H9 (cell line): ENCODE data around the gene IQCC. TPM values are rescaled to one million over a fixed set of nuclear protein-coding genes. Genes with fewer than 3 reads are reported as not detected.

Experiments used
- DNase-seq: peaks from one replicate; pipeline ENCODE4 v3.0.0-alpha.2; 2017
- H2AFZ ChIP-seq: one replicate; pipeline ENCODE4 v1.6.1; 2013; ENCODE audit warnings: mild to moderate bottlenecking, low read length, control low read depth, moderate library complexity
- H2AK5ac ChIP-seq: 2 replicates; pipeline ENCODE4 v1.6.1; 2013; ENCODE audit warnings: low read length, control low read depth, mixed read lengths; ENCODE audit not compliant: insufficient read length
- H2BK120ac ChIP-seq: one replicate; pipeline ENCODE4 v1.6.1; 2013; ENCODE audit warnings: low read depth, mild to moderate bottlenecking, low read length, control low read depth, inconsistent platforms; ENCODE audit not compliant: poor library complexity, severe bottlenecking
- H2BK12ac ChIP-seq: 2 replicates; pipeline ENCODE4 v1.6.1; 2013; ENCODE audit warnings: low read length, control low read depth, mixed read lengths, low read depth; ENCODE audit not compliant: insufficient read length
- H2BK15ac ChIP-seq: 2 replicates; pipeline ENCODE4 v1.6.1; 2013; ENCODE audit warnings: low read depth, low read length, control low read depth
- H2BK20ac ChIP-seq: one replicate; pipeline ENCODE4 v1.6.1; 2013; ENCODE audit warnings: low read depth, mild to moderate bottlenecking, low read length, control low read depth, inconsistent platforms; ENCODE audit not compliant: poor library complexity, severe bottlenecking
- H2BK5ac ChIP-seq: 2 replicates; pipeline ENCODE4 v1.6.1; 2013; ENCODE audit warnings: low read length, control low read depth, mixed read lengths; ENCODE audit not compliant: insufficient read length
- H3K14ac ChIP-seq: 2 replicates; pipeline ENCODE4 v1.6.1; 2013; ENCODE audit warnings: low read length, control low read depth; ENCODE audit not compliant: insufficient read depth
- H3K18ac ChIP-seq: 2 replicates; pipeline ENCODE4 v1.6.1; 2013; ENCODE audit warnings: low read depth, mild to moderate bottlenecking, mixed read lengths, low read length, control low read depth; ENCODE audit not compliant: insufficient read length
- H3K23ac ChIP-seq: 2 replicates; pipeline ENCODE4 v1.6.1; 2013; ENCODE audit warnings: low read length, control low read depth, mixed read lengths, low read depth; ENCODE audit not compliant: insufficient read length
- H3K23me2 ChIP-seq: 2 replicates; pipeline ENCODE4 v1.6.1; 2013; ENCODE audit warnings: low read depth, mild to moderate bottlenecking, mixed read lengths, low read length, control low read depth; ENCODE audit not compliant: insufficient read length, poor library complexity, severe bottlenecking
- H3K27ac ChIP-seq: 2 replicates; pipeline ENCODE4 v1.5.1; 2013; ENCODE audit warnings: low read length, control low read depth, mixed read lengths, low read depth; ENCODE audit not compliant: insufficient read length
- H3K27me3 ChIP-seq: 2 replicates; pipeline ENCODE4 v1.6.1; 2013; ENCODE audit warnings: low read length, control low read depth, inconsistent platforms; ENCODE audit not compliant: insufficient read depth
- H3K4ac ChIP-seq: 2 replicates; pipeline ENCODE4 v1.6.1; 2013; ENCODE audit warnings: low read depth, mild to moderate bottlenecking, control low read depth, inconsistent platforms, low read length, moderate library complexity
- H3K4me1 ChIP-seq: 2 replicates; pipeline ENCODE4 v1.6.1; 2013; ENCODE audit warnings: low read length, control low read depth, inconsistent platforms; ENCODE audit not compliant: insufficient read depth
- H3K4me2 ChIP-seq: 2 replicates; pipeline ENCODE4 v1.6.1; 2013; ENCODE audit warnings: low read length, control low read depth, mixed read lengths; ENCODE audit not compliant: insufficient read length, insufficient read depth
- H3K56ac ChIP-seq: 2 replicates; pipeline ENCODE4 v1.6.1; 2013; ENCODE audit warnings: low read depth, mild to moderate bottlenecking, mixed read lengths, low read length, control low read depth; ENCODE audit not compliant: insufficient read length
- H3K79me1 ChIP-seq: 2 replicates; pipeline ENCODE4 v1.6.1; 2013; ENCODE audit warnings: low read depth, mild to moderate bottlenecking, moderate library complexity, low read length, control low read depth, inconsistent platforms; ENCODE audit not compliant: insufficient read depth, poor library complexity, severe bottlenecking
- H3K79me2 ChIP-seq: 2 replicates; pipeline ENCODE4 v1.6.1; 2013; ENCODE audit warnings: low read length, control low read depth, inconsistent platforms; ENCODE audit not compliant: insufficient read depth
- H3K9ac ChIP-seq: 2 replicates; pipeline ENCODE4 v1.6.1; 2013; ENCODE audit warnings: low read length, control low read depth, mixed read lengths; ENCODE audit not compliant: insufficient read length; ENCODE audit errors: extremely low read depth
- H3K9me3 ChIP-seq: one replicate; pipeline ENCODE4 v1.6.1; 2013; ENCODE audit warnings: low read depth, low read length, inconsistent platforms; ENCODE audit not compliant: control insufficient read depth
- H3T11ph ChIP-seq: one replicate; pipeline ENCODE4 v1.6.1; 2013; ENCODE audit warnings: mild to moderate bottlenecking, low read length, control low read depth, inconsistent platforms
- H4K20me1 ChIP-seq: one replicate; pipeline ENCODE4 v1.6.1; 2013; ENCODE audit not compliant: control insufficient read depth, insufficient read length, insufficient read depth
- H4K5ac ChIP-seq: 2 replicates; pipeline ENCODE4 v1.6.1; 2013; ENCODE audit warnings: low read depth, mild to moderate bottlenecking, mixed read lengths, low read length, control low read depth; ENCODE audit not compliant: insufficient read length
- H4K8ac ChIP-seq: replicated peaks from 2 replicates; pipeline ENCODE4 v1.6.1; 2013; ENCODE audit warnings: low read length, control low read depth, mixed read lengths, low read depth; ENCODE audit not compliant: insufficient read length
- H4K91ac ChIP-seq: 2 replicates; pipeline ENCODE4 v1.6.1; 2013; ENCODE audit warnings: low read depth, mild to moderate bottlenecking, moderate library complexity, mixed read lengths, low read length, control low read depth; ENCODE audit not compliant: insufficient read length
- H3K27ac Mint-ChIP-seq, 3 experiments: 2 replicates in 2 of 3; 3 replicates in 1 of 3; pipeline ENCODE4 v1.8.0; 2020 to 2021; ENCODE audit warnings: mixed read lengths in 3 of 3, mild to moderate bottlenecking in 1 of 3, moderate library complexity in 1 of 3
- H3K27me3 Mint-ChIP-seq: 2 replicates; pipeline ENCODE4 v1.8.0; 2021; ENCODE audit warnings: low read depth, mild to moderate bottlenecking, moderate library complexity, mixed read lengths
- H3K36me3 Mint-ChIP-seq, 3 experiments: 2 replicates in 2 of 3; 3 replicates in 1 of 3; pipeline ENCODE4 v1.8.0; 2020 to 2021; ENCODE audit warnings: low read depth in 3 of 3, mixed read lengths in 3 of 3; ENCODE audit not compliant: insufficient read depth in 1 of 3
- H3K4me1 Mint-ChIP-seq, 2 experiments: 2 replicates each; pipeline ENCODE4 v1.8.0; 2020; ENCODE audit warnings: mixed read lengths in 2 of 2
- H3K4me3 Mint-ChIP-seq, 2 experiments: 2 replicates in 1 of 2; 3 replicates in 1 of 2; pipeline ENCODE4 v1.8.0; 2020 to 2021; ENCODE audit warnings: mild to moderate bottlenecking in 2 of 2, mixed read lengths in 2 of 2, moderate library complexity in 1 of 2
- H3K9me3 Mint-ChIP-seq, 2 experiments: 2 replicates in 1 of 2; 3 replicates in 1 of 2; pipeline ENCODE4 v1.8.0; 2020; ENCODE audit warnings: mild to moderate bottlenecking in 2 of 2, mixed read lengths in 2 of 2, moderate library complexity in 1 of 2
- WGBS: extraction: QIAGEN DNeasy Blood & Tissue Kit; methylation state at CpG from one replicate; pipeline ENCODE4 v1.1.7; 2013; ENCODE audit warnings: missing lambda C conversion rate, low lambda C conversion rate, mixed read lengths; ENCODE audit not compliant: insufficient read length; ENCODE audit errors: extremely low coverage; 5-methylcytosine and 5-hydroxymethylcytosine counted together
- total RNA-seq: library from RNA; stranded (reverse); gene quantifications from 2 replicates; pipeline ENCODE4 v1.2.1, GENCODE V29; 2021
- TF ChIP-seq, protein P1 (sequence below): fragments of 200-600 bp; sonication (generic); conservative IDR thresholded peaks from 3 replicates; pipeline ENCODE4 v1.8.0; 2021; ENCODE audit warnings: antibody characterized with exemption, mild to moderate bottlenecking

IQCC gene
- total RNA-seq, 1 experiment from 2014 or later = 5.3 TPM

GRCh38 chr1:32181065-32181464 lies 24.4 kb upstream of the IQCC start:
- H3K4ac ChIP-seq = no peak overlapping the region
- H3K14ac ChIP-seq = no peak overlapping the region
- no peak overlapping the region for H4K91ac ChIP-seq
- H3K18ac ChIP-seq = no peak overlapping the region
- peaks cover 6% of the 10 kb centered on the region for H3K79me1 ChIP-seq
- TF ChIP-seq, protein P1, sequence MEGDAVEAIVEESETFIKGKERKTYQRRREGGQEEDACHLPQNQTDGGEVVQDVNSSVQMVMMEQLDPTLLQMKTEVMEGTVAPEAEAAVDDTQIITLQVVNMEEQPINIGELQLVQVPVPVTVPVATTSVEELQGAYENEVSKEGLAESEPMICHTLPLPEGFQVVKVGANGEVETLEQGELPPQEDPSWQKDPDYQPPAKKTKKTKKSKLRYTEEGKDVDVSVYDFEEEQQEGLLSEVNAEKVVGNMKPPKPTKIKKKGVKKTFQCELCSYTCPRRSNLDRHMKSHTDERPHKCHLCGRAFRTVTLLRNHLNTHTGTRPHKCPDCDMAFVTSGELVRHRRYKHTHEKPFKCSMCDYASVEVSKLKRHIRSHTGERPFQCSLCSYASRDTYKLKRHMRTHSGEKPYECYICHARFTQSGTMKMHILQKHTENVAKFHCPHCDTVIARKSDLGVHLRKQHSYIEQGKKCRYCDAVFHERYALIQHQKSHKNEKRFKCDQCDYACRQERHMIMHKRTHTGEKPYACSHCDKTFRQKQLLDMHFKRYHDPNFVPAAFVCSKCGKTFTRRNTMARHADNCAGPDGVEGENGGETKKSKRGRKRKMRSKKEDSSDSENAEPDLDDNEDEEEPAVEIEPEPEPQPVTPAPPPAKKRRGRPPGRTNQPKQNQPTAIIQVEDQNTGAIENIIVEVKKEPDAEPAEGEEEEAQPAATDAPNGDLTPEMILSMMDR = no peak
- peak overlapping the region; percentile 77 for H3K4me2 ChIP-seq
- no CpG with 5 or more reads among the region's 9 CpGs for WGBS
- no peak overlapping the region for H2BK120ac ChIP-seq
- Mint-ChIP-seq H3K27ac (peak overlapping the region; percentile 4 to 75 (median 23); a peak in 3 of 7 replicates), H3K36me3 (peaks cover 36 to 56% (median 49%) of the 10 kb centered on the region in 3 experiments), H3K4me1 (peaks cover 28 to 33% of the 10 kb centered on the region in 2 experiments), H3K4me3 (peak overlapping the region; percentile 92), H3K27me3 (no peaks in the 10 kb centered on the region), H3K9me3 (no peaks in the 10 kb centered on the region)
- no peaks in the 10 kb centered on the region for H3K27me3 ChIP-seq
- H2BK5ac ChIP-seq = no peak overlapping the region
- no peak overlapping the region for H3K27ac ChIP-seq
- H4K20me1 ChIP-seq = no peaks in the 10 kb centered on the region
- no peak overlapping the region for H2BK20ac ChIP-seq
- H2AK5ac ChIP-seq = no peak overlapping the region
- no peak overlapping the region for H3K23ac ChIP-seq
- H4K5ac ChIP-seq = no peak overlapping the region
- peaks cover 7% of the 10 kb centered on the region for H3K23me2 ChIP-seq
- DNase-seq = no peak
- no peak overlapping the region for H3K56ac ChIP-seq
- H3K4me1 ChIP-seq = peaks cover 6% of the 10 kb centered on the region
- H2BK12ac ChIP-seq = no peak overlapping the region
- no peak overlapping the region for H2AFZ ChIP-seq
- H3K9me3 ChIP-seq = no peaks in the 10 kb centered on the region
- H3T11ph ChIP-seq = no peak overlapping the region
- H3K9ac ChIP-seq = no peak overlapping the region
- no peak overlapping the region for H4K8ac ChIP-seq
- H2BK15ac ChIP-seq = no peak overlapping the region
- peaks cover 4% of the 10 kb centered on the region; the same call in 1 of the 2 replicates for H3K79me2 ChIP-seq
